ENCODE measurements around the gene SH3BP4. TPM values are rescaled to one million over a fixed set of nuclear protein-coding genes. Genes with fewer than 3 reads are reported as not detected.

The SH3BP4 gene
- total RNA-seq, 4 donors from 2014 or later, result 13.5 to 28.4 (median 20.1) TPM

DNA sequence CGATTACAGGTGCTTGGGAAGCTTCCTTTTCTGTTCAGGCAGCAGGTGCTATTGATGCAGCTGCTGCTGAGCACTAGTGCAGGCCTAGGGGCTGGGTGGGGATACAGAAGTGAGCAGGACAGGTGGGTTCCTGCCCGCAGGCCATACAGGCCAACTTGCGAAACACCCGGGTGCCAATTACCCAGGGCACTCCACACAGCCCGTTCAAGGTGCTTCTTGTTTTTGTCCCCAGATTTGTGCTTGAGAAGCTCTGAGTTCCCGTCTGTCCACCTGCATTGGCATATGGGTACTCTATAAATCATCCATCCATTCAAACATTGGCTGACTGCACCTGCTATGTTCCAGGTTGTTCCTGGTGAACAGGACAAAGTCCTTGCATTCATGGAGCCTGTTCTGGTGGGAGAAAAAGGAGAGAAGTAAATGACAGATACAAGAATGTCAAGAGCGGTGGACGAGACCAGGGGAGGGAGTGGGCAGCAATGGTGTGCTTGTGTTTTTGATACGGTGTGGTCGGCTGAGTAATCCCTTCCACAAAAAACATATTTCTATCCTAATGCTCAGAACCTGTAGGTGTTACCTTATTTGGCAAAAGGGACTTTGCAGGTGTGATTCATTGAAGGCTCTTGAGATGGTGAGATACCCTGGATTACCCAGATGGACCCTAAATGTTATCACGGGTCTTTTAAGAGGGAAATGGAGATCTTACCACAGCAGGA lies 31.4 kb downstream of the SH3BP4 start:
- Histone ChIP-seq H3K4me3 (no peak overlapping the region), H3K4me1 (peaks cover 9 to 15% of the 10 kb centered on the region in 2 donors), H3K27me3 (no peaks in the 10 kb centered on the region), H3K9me3 (no peaks in the 10 kb centered on the region), H3K36me3 (no peaks in the 10 kb centered on the region), H3K27ac (peak overlapping the region; percentile 60 to 65)
- intact Hi-C loops (cut with DNase I; ENCODE audit: low total_unique reads), result no loop called here
- TF ChIP-seq, protein P1, sequence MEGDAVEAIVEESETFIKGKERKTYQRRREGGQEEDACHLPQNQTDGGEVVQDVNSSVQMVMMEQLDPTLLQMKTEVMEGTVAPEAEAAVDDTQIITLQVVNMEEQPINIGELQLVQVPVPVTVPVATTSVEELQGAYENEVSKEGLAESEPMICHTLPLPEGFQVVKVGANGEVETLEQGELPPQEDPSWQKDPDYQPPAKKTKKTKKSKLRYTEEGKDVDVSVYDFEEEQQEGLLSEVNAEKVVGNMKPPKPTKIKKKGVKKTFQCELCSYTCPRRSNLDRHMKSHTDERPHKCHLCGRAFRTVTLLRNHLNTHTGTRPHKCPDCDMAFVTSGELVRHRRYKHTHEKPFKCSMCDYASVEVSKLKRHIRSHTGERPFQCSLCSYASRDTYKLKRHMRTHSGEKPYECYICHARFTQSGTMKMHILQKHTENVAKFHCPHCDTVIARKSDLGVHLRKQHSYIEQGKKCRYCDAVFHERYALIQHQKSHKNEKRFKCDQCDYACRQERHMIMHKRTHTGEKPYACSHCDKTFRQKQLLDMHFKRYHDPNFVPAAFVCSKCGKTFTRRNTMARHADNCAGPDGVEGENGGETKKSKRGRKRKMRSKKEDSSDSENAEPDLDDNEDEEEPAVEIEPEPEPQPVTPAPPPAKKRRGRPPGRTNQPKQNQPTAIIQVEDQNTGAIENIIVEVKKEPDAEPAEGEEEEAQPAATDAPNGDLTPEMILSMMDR (IDR thresholded peaks at IDR 0.05), result no peak
- TF ChIP-seq POLR2A (IDR thresholded peaks at IDR 0.05), result no peak
- no peak for DNase-seq

DNA sequence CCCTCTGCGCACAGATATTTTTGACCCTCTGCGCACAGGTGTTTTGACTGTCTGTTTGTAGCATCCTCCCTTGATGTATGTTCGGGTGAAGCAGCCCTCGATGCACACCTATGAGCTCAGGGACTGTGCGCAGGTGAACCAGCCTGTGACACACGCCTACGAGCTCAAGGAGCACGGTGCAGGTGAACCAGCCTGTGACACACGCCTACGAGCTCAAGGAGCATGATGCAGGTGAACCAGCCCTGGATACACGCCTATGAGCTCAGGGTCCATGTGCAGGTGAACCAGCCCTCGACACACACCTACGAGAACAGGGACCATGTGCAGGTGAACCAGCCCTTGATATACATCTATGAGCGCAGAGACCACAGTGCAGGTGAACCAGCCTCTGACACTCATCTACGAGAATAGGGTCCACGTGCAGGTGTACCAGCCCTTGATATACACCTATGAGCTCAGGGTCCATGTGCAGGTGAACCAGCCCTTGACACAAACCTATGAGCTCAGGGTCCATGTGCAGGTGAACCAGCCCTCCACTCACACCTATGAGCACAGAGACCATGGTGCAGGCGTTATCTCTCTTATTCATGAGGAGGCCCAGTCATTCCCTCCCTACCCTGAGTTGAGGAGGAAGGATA lies 33.9 kb downstream of the SH3BP4 start:
- Histone ChIP-seq H3K9me3 (no peaks in the 10 kb centered on the region), H3K27me3 (no peaks in the 10 kb centered on the region), H3K36me3 (no peaks in the 10 kb centered on the region), H3K4me3 (no peak overlapping the region), H3K4me1 (peaks cover 3 to 6% of the 10 kb centered on the region in 2 donors), H3K27ac (no peak overlapping the region)
- TF ChIP-seq POLR2A (IDR thresholded peaks at IDR 0.05), result no peak
- intact Hi-C loops (cut with DNase I; ENCODE audit: low total_unique reads), result no loop called here
- no peak for DNase-seq

DNA sequence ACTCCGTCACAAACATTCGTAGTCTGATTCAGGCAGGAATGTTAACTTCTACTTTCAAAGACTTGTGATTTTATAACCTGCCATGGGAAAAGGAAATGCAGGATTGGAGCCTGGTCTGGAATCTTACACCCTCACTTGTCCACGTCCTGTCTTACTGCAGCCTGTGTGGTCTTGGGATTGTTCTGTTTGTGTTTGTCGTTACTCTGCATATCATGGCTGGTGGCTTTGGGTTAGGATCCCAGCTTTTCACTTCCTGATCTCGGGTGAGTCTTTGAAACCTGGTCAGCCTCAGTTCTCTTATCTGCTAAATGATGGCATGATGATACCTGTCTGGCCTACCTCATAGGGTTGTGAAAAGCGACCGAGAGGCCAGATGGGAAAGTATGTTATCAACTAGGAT lies 34.6 kb downstream of the SH3BP4 start:
- TF ChIP-seq POLR2A (IDR thresholded peaks at IDR 0.05), result no peak
- TF ChIP-seq, protein P1 (IDR thresholded peaks at IDR 0.05), result no peak
- H3K9me3 ChIP-seq, result no peaks in the 10 kb centered on the region
- no peak for DNase-seq
- H3K4me3 ChIP-seq, result no peak overlapping the region
- H3K4me1 ChIP-seq, result peaks cover 0 to 3% of the 10 kb centered on the region in 2 donors
- H3K36me3 ChIP-seq, result no peaks in the 10 kb centered on the region
- intact Hi-C loops (cut with DNase I; ENCODE audit: low total_unique reads), result no loop called here
- no peak overlapping the region for H3K27ac ChIP-seq
- H3K27me3 ChIP-seq, result no peaks in the 10 kb centered on the region

DNA sequence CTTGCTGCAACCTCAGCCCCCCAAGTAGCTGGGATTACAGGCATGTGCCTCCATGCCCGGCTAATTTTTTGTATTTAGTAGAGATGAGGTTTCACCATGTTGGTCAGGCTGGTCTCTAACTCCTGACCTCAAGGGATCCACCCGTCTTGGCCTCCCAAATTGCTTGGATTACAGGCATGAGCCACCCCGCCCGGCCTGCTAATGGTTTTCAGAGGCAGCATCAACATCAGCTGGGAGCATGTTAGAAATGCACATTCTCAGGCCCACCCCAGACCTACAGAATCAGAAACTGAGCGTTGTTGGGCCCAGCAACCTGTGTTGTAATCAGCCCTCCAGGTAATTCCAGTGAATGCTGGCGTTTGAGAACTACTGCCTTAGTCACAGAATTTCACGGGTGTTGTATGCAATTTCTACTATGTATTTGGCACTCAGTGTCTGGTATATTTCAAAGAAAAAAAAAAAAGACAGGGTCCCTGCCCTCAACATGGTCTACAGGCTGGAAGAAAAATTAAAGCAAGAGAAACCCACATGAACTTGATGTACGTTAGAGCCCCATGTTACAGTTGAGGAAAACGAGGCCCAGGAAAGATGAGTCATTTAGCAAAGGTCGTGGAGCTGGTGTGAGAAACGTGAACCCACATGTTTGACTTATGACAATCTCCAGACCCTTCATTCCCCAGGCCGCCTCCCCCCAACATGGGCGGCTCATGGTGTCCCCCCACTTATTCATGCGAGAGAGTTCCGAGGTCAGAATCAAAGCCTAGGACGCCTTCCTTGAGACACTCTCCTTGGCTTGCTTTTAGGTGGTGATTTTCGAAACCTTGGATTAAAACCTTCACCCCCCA lies 35.3 kb downstream of the SH3BP4 start:
- Histone ChIP-seq H3K4me1 (no peaks in the 10 kb centered on the region), H3K4me3 (no peak overlapping the region), H3K27me3 (no peaks in the 10 kb centered on the region), H3K27ac (no peak overlapping the region), H3K9me3 (no peaks in the 10 kb centered on the region), H3K36me3 (no peaks in the 10 kb centered on the region)
- intact Hi-C loops (cut with DNase I; ENCODE audit: low total_unique reads), result no loop called here
- no peak for DNase-seq
- TF ChIP-seq, protein P1 (IDR thresholded peaks at IDR 0.05), result no peak
- TF ChIP-seq POLR2A (IDR thresholded peaks at IDR 0.05), result no peak

DNA sequence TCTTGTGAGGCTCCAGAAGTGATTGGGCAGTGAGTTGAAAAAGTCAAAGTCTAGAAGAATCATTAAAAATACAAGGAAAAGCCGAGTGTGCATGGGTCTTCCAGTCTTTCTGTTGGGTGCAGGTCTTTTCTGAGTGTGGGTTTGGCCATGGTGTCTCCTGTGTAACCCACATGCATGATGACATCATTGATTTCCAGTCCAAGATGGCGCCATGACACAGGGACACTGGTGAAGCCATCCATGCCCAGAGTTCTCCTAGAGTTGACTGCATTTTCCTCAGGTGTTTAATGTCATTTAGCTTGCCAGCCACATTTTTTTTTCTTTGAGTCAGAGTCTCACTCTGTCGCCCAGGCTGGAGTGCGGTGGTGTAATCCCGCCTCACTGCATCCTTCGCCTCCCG lies 35.9 kb downstream of the SH3BP4 start:
- no peak overlapping the region for H3K4me3 ChIP-seq
- DNase-seq, result no peak
- intact Hi-C loops (cut with DNase I; ENCODE audit: low total_unique reads), result no loop called here
- H3K4me1 ChIP-seq, result no peaks in the 10 kb centered on the region
- no peaks in the 10 kb centered on the region for H3K36me3 ChIP-seq
- no peaks in the 10 kb centered on the region for H3K27me3 ChIP-seq
- H3K9me3 ChIP-seq, result no peaks in the 10 kb centered on the region
- TF ChIP-seq POLR2A (IDR thresholded peaks at IDR 0.05), result no peak
- TF ChIP-seq, protein P1 (IDR thresholded peaks at IDR 0.05), result no peak
- no peak overlapping the region for H3K27ac ChIP-seq

Data from uterus (tissue), 4 donors.